Caco-2 (cell line): ENCODE data around the gene PALLD. TPM values are rescaled to one million over a fixed set of nuclear protein-coding genes. Genes with fewer than 3 reads are reported as not detected.
A peak's percentile ranks its signal among the peaks of the same experiment; 100 is the strongest.

Experiments used
- BruUV-seq: library from RNA; stranded (reverse); fragments of 400-500 nt; replicated peaks from 2 replicates; lab custom pipeline; 2021; lab: Mats Ljungman, UMichigan
- CTCF ChIA-PET: fragments of 300-600 bp; sonication (Branson Sonifier 250); formaldehyde crosslinking; loops from one replicate; lab custom pipeline; 2022; ENCODE audit warnings: antibody characterized with exemption; lab: Charles Lee
- POLR2A ChIA-PET: fragments of 300-600 bp; sonication (Branson Sonifier 250); formaldehyde crosslinking; loops from one replicate; lab custom pipeline; 2022; ENCODE audit warnings: antibody characterized with exemption; lab: Charles Lee
- DNase-seq, 2 experiments: peaks; one replicate each; pipeline versions ENCODE4 v3.0.0 to v3.0.0-alpha.2; 2020 to 2022
- H3K27me3 ChIP-seq: replicated peaks from 2 replicates; pipeline ENCODE4 v1.6.0; 2011; ENCODE audit warnings: low read length; ENCODE audit not compliant: control insufficient read depth, insufficient read depth
- H3K36me3 ChIP-seq: 2 replicates; pipeline ENCODE4 v1.5.1; 2011; ENCODE audit warnings: low read length; ENCODE audit not compliant: control insufficient read depth, insufficient read depth
- H3K4me1 ChIP-seq: fragments of 250-450 bp; sonication (Bioruptor Pico); 2 replicates; pipeline ENCODE4 v1.5.1; 2020; ENCODE audit warnings: mild to moderate bottlenecking
- H3K4me3 ChIP-seq: 2 replicates; pipeline ENCODE4 v1.5.1; 2011; ENCODE audit warnings: low read depth, mild to moderate bottlenecking, control low read depth, low read length
- H3K9me3 ChIP-seq: fragments of 250-450 bp; sonication (Bioruptor Pico); 2 replicates; pipeline ENCODE4 v1.5.1; 2020; ENCODE audit warnings: mild to moderate bottlenecking, moderate library complexity
- H3K27ac Mint-ChIP-seq: one replicate; pipeline ENCODE4 v1.8.0; 2022; ENCODE audit warnings: mixed read lengths; ENCODE audit not compliant: unreplicated experiment
- H3K27me3 Mint-ChIP-seq: one replicate; pipeline ENCODE4 v1.8.0; 2022; ENCODE audit warnings: mixed read lengths; ENCODE audit not compliant: insufficient read depth, unreplicated experiment
- H3K36me3 Mint-ChIP-seq: one replicate; pipeline ENCODE4 v1.8.0; 2022; ENCODE audit warnings: mild to moderate bottlenecking, mixed read lengths; ENCODE audit not compliant: insufficient read depth, unreplicated experiment
- H3K4me1 Mint-ChIP-seq: one replicate; pipeline ENCODE4 v1.8.0; 2022; ENCODE audit warnings: low read depth, mixed read lengths; ENCODE audit not compliant: unreplicated experiment
- H3K4me3 Mint-ChIP-seq: one replicate; pipeline ENCODE4 v1.8.0; 2022; ENCODE audit warnings: mild to moderate bottlenecking, moderate library complexity, mixed read lengths; ENCODE audit not compliant: unreplicated experiment
- H3K9me3 Mint-ChIP-seq: one replicate; pipeline ENCODE4 v1.8.0; 2022; ENCODE audit warnings: mixed read lengths; ENCODE audit not compliant: unreplicated experiment
- intact Hi-C: fragments of 100-400 bp; cut with micrococcal nuclease; formaldehyde crosslinking; loops from one replicate; pipeline ENCODE4 v1.10.0; 2022; ENCODE audit not compliant: unreplicated experiment
- total RNA-seq: library from RNA; stranded (reverse); gene quantifications from 2 replicates; pipeline ENCODE4 v1.2.3, GENCODE V29; 2022
- TF ChIP-seq, protein P1 (sequence below), 2 experiments: fragments of 200-600 bp in 1 of 2; IDR thresholded peaks; 1 replicate in 1 of 2; 2 replicates in 1 of 2; pipeline versions ENCODE4 v1.5.1 to v1.8.0; 2011 to 2022; ENCODE audit warnings: antibody characterized with exemption in 1 of 2, control low read depth in 1 of 2, inconsistent platforms in 1 of 2, low read depth in 1 of 2, low read length in 1 of 2, mild to moderate bottlenecking in 1 of 2, moderate library complexity in 1 of 2; ENCODE audit not compliant: insufficient read depth in 1 of 2, severe bottlenecking in 1 of 2, unreplicated experiment in 1 of 2

Gene PALLD
- total RNA-seq, 1 experiment from 2014 or later = 12.3 TPM

DNA sequence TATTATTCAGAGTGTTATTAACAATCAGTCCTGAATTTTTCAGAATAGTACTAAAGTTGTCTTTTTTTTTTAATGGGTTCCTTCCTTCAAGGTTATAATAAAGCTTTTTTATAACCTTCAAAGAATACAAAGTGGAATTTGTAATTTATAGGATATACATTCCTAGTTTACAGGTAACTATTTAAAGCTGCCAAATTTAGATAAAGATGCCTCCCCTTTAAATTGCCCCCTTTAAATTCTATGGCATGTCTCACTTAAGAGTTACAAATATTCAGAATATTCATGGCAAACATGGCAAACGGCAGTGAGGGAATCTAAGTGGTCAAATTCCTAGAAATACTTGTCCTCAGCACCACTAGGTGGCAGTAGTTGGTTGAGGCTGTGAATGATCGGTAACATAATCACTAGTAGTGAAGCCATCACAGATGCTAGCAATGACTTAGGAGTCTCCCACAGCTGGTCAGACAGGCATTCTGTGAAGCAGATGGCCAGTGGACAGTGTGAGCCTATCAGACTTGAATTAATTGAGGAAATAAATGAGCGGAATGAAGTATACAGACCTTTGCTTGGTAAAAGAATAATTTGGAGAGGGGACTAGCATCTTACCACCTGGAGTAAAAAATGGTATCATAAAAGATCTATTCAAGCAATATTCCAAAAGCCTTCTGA, 426.8 kb downstream of the PALLD start:
- H3K27me3 Mint-ChIP-seq = no peaks in the 10 kb centered on the region
- no TSS peak for BruUV-seq
- intact Hi-C loops = loop anchor here (1.0 to 5.0 kb wide), 7 partner anchors 71 to 643 kb away; no protein-coding TSS in a partner anchor

DNA sequence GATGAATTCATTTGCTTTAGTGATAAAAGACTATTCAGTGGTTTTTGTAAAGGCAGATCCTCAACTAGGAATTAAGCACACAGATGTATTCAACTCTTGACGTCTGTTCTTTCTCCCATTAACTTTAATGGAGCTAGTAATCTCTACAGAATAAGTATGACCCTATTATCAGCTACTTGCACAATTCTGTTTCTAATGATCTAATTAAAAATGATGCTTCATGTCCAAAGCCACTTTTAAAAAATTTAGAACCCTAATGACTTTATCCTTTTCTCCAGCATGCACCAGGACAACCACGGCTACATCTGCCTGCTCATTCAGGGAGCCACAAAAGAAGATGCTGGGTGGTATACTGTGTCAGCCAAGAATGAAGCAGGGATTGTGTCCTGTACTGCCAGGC, 427.8 kb downstream of the PALLD start:
- DNase-seq = no peak
- Histone ChIP-seq H3K4me1 (no peaks in the 10 kb centered on the region), H3K4me3 (no peak overlapping the region), H3K27me3 (no peaks in the 10 kb centered on the region), H3K9me3 (no peaks in the 10 kb centered on the region), H3K36me3 (no peaks in the 10 kb centered on the region)
- Mint-ChIP-seq H3K36me3 (peaks cover 5% of the 10 kb centered on the region), H3K4me3 (no peak overlapping the region), H3K27me3 (no peaks in the 10 kb centered on the region), H3K27ac (no peak overlapping the region), H3K9me3 (no peaks in the 10 kb centered on the region), H3K4me1 (peaks cover 7% of the 10 kb centered on the region)
- intact Hi-C loops = loop anchor here (5.0 kb wide), 1 partner anchor 92 kb away; no protein-coding TSS in a partner anchor
- TF ChIP-seq, protein P1, sequence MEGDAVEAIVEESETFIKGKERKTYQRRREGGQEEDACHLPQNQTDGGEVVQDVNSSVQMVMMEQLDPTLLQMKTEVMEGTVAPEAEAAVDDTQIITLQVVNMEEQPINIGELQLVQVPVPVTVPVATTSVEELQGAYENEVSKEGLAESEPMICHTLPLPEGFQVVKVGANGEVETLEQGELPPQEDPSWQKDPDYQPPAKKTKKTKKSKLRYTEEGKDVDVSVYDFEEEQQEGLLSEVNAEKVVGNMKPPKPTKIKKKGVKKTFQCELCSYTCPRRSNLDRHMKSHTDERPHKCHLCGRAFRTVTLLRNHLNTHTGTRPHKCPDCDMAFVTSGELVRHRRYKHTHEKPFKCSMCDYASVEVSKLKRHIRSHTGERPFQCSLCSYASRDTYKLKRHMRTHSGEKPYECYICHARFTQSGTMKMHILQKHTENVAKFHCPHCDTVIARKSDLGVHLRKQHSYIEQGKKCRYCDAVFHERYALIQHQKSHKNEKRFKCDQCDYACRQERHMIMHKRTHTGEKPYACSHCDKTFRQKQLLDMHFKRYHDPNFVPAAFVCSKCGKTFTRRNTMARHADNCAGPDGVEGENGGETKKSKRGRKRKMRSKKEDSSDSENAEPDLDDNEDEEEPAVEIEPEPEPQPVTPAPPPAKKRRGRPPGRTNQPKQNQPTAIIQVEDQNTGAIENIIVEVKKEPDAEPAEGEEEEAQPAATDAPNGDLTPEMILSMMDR (IDR thresholded peaks at IDR 0.05; ENCODE audit: insufficient read depth in 1 of 2, low read depth in 1 of 2, low read length in 1 of 2, severe bottlenecking in 1 of 2, unreplicated experiment in 1 of 2) = no peak
- CTCF ChIA-PET = no interaction called here
- POLR2A ChIA-PET = no interaction called here
- no TSS peak for BruUV-seq

More for the DNA sequence above, 426.8 kb downstream of the PALLD start:
- ChIA-PET CTCF (interaction anchor here (1.3 kb wide), 1 partner anchor 643 kb away, joined by 3 read pairs; no protein-coding TSS in a partner anchor), POLR2A (no interaction called here)
- H3K4me3 Mint-ChIP-seq = no peak overlapping the region
- Histone ChIP-seq H3K9me3 (no peaks in the 10 kb centered on the region), H3K27me3 (no peaks in the 10 kb centered on the region), H3K36me3 (no peaks in the 10 kb centered on the region), H3K4me1 (no peaks in the 10 kb centered on the region), H3K4me3 (no peak overlapping the region)
- no peak overlapping the region for H3K27ac Mint-ChIP-seq
- H3K36me3 Mint-ChIP-seq = peaks cover 5% of the 10 kb centered on the region
- TF ChIP-seq, protein P1 (IDR thresholded peaks at IDR 0.05; ENCODE audit: insufficient read depth in 1 of 2, low read depth in 1 of 2, low read length in 1 of 2, severe bottlenecking in 1 of 2, unreplicated experiment in 1 of 2) = peak; percentile 37 to 66
- DNase-seq = peak; percentile 54 to 68
- peaks cover 7% of the 10 kb centered on the region for H3K4me1 Mint-ChIP-seq
- no peaks in the 10 kb centered on the region for H3K9me3 Mint-ChIP-seq

DNA sequence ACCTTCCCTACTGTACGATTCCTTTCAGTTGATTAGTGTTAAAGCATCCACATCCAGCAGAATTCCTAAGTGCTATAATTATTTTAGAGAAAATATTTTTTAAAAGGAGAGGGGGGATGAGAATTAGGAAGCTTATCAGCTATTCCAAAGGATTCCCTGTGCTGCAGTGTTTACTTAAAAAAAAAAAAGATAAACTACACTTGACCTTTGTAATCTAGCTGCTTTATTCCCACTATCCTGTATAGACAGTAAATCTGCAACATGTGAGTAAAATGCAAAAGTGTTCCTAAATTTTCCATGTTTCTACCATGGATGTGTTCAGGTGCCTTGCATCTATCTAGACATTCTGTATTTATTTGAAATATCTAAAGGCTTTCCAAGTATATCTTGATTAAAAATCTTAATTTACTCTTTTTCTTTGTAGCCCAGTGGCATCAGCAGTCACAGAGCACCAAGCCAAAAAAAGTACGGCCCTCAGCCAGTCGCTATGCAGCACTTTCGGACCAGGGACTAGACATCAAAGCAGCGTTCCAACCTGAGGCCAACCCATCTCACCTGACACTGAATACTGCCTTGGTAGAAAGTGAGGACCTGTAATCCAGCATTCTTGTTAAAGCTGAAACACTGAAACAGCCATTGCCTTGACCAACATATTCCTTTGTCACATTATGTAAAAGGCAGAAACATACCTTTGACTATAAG, 429.1 kb downstream of the PALLD start:
- no TSS peak for BruUV-seq
- H3K4me1 ChIP-seq = no peaks in the 10 kb centered on the region
- H3K4me1 Mint-ChIP-seq = peaks cover 7% of the 10 kb centered on the region
- no peak overlapping the region for H3K4me3 Mint-ChIP-seq
- no peaks in the 10 kb centered on the region for H3K27me3 Mint-ChIP-seq
- POLR2A ChIA-PET = no interaction called here
- no peak for DNase-seq
- H3K36me3 Mint-ChIP-seq = peaks cover 13% of the 10 kb centered on the region
- CTCF ChIA-PET = no interaction called here
- TF ChIP-seq, protein P1 (IDR thresholded peaks at IDR 0.05; ENCODE audit: insufficient read depth in 1 of 2, low read depth in 1 of 2, low read length in 1 of 2, severe bottlenecking in 1 of 2, unreplicated experiment in 1 of 2) = no peak
- H3K27me3 ChIP-seq = no peaks in the 10 kb centered on the region
- no peaks in the 10 kb centered on the region; the same call in 1 of the 2 replicates for H3K9me3 ChIP-seq
- intact Hi-C loops = no loop called here
- no peak overlapping the region for H3K4me3 ChIP-seq
- no peaks in the 10 kb centered on the region for H3K9me3 Mint-ChIP-seq
- H3K27ac Mint-ChIP-seq = no peak overlapping the region
- H3K36me3 ChIP-seq = no peaks in the 10 kb centered on the region
